GM19452 (cell line): ENCODE data around the gene PIK3R1.
A peak's percentile ranks its signal among the peaks of the same experiment; 100 is the strongest.

ENCODE experiments used
- ATAC-seq: cut with Tn5 transposase; IDR thresholded peaks from one replicate; pipeline ENCODE4 v1.9.1; 2021; ENCODE audit not compliant: unreplicated experiment

PIK3R1 gene

GRCh38 chr5:68318955-68319705 lies 103.6 kb downstream of the PIK3R1 start:
- no peak for ATAC-seq

GRCh38 chr5:68319706-68320412 lies 104.3 kb downstream of the PIK3R1 start:
- no peak for ATAC-seq

- no peak for ATAC-seq
Observed at GRCh38 chr5:68320413-68320986, 104.9 kb downstream of the PIK3R1 start.

GRCh38 chr5:68325065-68325580 lies 109.6 kb downstream of the PIK3R1 start:
- ATAC-seq, result no peak

- ATAC-seq, result no peak
Observed at GRCh38 chr5:68329554-68330255, 114.1 kb downstream of the PIK3R1 start.

- ATAC-seq, result no peak
Observed at GRCh38 chr5:68330574-68330973, 115.0 kb downstream of the PIK3R1 start.

GRCh38 chr5:68331192-68332079 lies 115.9 kb downstream of the PIK3R1 start:
- peak; percentile 65 for ATAC-seq

GRCh38 chr5:68332080-68332451 lies 116.5 kb downstream of the PIK3R1 start:
- peak; percentile 15 for ATAC-seq

GRCh38 chr5:68332556-68332955 lies 117.0 kb downstream of the PIK3R1 start:
- ATAC-seq, result no peak

- no peak for ATAC-seq
Observed at GRCh38 chr5:68333649-68334552, 118.3 kb downstream of the PIK3R1 start.

- ATAC-seq, result no peak
Observed at GRCh38 chr5:68334553-68334886, 119.0 kb downstream of the PIK3R1 start.

- ATAC-seq, result no peak
Observed at GRCh38 chr5:68335075-68335474, 119.5 kb downstream of the PIK3R1 start.

GRCh38 chr5:68336200-68336599 lies 120.6 kb downstream of the PIK3R1 start:
- ATAC-seq, result no peak

GRCh38 chr5:68337235-68337634 lies 121.7 kb downstream of the PIK3R1 start:
- no peak for ATAC-seq

- ATAC-seq, result no peak
Observed at GRCh38 chr5:68339921-68340321, 124.4 kb downstream of the PIK3R1 start.

- ATAC-seq, result no peak
Observed at GRCh38 chr5:68341006-68341405, 125.5 kb downstream of the PIK3R1 start.

- ATAC-seq, result no peak
Observed at GRCh38 chr5:68342693-68343092, 127.1 kb downstream of the PIK3R1 start.

GRCh38 chr5:68343421-68343826 lies 127.9 kb downstream of the PIK3R1 start:
- ATAC-seq, result peak; percentile 73

GRCh38 chr5:68344447-68345111 lies 129.0 kb downstream of the PIK3R1 start:
- no peak for ATAC-seq
